CD4-positive, alpha-beta T cell treated with Interleukin-2 at 100 ng/mL for 4 hours (primary cell): Measurements from ENCODE around the gene XPO4.
"Not testable (repeated sequence)": the region's sequence is repeated elsewhere in the genome, so short reads cannot be mapped to it uniquely, and the experiment has no call there.

ENCODE experiments used
- DNase-seq: peaks from one replicate; pipeline ENCODE4 v3.0.0-alpha.2; 2020; ENCODE audit warnings: low spot score

The XPO4 gene

DNA sequence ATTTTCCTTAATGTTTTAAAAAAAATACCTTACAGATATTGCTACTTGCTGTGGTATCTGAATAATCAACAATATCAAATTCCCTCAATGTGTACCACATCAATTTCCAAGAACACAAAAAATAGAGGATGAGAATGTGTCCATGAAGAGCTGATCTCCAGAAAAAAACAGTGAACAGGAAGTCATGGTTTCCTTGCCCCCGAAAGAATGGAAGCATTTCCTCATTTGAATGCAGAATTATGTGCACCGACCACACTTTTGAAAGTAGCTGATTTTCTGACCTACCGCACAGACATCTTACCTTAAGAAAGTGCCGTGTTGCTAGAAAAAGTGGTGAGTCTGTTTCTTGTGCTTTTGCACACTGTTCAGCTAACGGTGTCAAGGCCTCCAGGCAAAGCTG, 115.4 kb downstream of the XPO4 start:
- DNase-seq, result no peak

DNA sequence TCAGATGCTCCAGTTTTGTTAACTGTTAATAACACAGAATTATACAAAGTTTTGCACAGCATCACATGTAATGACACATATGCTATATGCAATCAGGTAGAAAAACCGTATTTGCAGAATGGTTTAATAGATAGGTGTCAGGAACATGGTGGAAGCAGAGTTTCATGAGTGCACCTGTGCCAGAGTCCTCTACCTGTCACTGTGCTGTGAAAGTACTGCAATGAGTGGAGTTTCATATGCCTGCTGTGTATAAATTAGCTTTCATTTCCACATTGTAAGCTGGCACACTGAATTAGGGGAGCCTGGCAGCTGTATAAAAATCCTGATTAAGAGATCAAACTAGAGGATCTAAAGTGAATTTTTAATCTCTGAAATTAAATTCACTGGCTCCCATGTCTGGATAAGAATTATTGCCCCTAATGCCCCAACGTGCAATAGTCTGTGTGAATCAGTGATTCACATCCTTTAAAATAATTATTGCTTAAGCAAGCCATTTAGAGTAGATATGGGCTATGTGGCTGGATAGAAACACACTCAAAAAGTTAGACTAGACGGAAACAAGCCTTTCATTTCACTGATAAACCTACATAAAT, 120.3 kb downstream of the XPO4 start:
- no peak for DNase-seq

DNA sequence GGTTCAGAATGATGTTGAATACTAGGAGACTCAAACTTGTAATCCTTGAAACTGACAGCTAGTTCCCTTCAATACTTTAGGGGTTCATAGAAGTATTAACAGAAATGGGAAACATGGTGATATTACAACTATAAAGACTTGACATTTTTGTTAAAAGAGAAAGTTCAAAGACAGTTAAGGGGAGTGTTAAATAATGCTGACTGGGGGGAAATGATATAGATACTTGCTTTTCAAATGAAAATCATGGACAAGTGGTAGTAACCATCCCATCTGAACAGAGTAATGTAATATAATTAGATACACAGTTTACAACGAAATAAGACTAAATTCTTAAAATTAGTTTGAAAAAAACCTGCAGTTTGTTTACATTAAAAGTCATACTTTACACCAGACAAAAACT, 122.2 kb downstream of the XPO4 start:
- DNase-seq, result no peak

DNA sequence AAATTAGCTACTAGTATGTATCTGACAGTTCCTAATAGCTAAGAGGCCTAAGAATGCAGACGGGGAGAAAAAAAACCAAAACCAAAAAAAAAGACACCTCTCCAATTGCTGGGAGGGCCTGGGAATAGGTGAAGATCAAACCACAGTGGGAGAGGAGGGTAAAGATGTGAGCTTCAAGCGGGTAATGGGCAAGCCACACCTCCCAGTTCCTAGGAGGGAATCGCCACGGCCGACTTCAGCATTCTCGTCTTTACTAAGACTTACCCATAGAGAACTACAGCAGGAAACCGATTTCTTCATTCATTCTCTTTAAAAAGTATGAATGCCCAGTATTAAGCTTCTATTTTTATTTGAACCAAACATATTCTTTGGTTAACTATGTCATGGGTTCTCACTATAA, 123.1 kb downstream of the XPO4 start:
- no peak for DNase-seq

DNA sequence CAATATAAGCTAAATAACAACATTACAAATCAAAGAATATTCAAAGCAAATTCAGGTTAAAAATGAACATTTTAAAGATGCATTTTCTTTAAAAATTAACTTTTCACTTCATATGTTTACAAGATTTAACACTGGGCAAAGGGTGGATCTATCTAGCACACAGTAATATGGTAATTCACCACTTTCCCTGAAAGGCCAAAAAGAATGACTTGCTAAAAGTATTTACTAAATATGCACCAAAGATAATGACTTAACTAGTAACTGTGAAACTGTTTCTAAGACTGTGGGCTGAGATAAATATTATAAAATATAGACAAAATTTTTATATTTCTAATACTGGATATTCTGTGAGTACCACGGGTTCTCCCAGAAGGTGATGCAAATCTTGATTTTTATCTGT, 124.2 kb downstream of the XPO4 start:
- no peak for DNase-seq

GRCh38 chr13:20776751-20777150, 125.8 kb downstream of the XPO4 start:
- no peak for DNase-seq

- DNase-seq, result no peak
Measured at GRCh38 chr13:20775961-20776360, 126.6 kb downstream of the XPO4 start.

GRCh38 chr13:20774746-20775145, 127.8 kb downstream of the XPO4 start:
- no peak for DNase-seq

DNA sequence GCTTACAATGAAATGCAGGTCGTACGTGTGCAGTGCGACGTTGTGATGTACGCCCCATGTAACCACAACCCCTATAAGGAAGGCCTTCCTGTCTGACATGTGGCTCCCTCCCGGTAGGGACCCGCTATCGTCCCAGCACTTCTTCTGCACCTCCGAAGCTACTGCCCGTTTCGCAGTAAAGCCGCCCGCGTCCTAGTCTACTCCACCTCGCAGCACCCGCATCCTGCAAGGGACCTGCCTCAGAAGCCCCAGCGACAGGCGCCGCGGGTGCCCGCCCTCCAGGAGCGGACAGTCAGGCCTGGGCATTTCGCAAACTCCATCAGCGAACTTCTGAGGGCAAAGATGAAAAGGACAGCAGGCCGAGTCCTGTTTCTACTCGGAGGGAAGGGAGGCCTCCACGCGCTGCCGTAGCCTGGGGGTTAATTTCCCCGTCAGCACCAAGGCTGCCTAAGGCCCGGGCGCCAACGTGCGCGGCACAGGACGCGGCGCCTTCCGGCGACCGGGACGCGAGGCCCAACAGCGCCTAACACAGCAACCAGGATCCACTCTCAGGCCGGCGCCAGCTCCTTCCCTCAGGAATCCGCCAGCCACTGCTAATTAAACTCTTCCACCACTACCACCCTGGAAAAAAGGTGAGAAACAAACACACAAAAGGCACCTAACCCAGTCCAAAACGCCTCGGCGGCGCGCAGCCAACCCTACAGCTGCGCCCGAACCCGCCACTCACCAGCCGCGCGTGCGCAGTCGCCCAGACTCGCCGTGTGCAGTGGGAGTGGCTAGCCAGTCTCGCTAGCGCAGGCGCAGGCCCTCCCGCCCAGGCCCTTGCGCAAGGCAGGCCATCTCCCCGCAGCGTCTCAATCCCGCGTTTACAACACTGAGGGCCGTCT, 129.1 kb downstream of the XPO4 start, which contains the start of gene EEF1AKMT1:
Gene EEF1AKMT1 (minus strand): TSS at position 768 of the 887 bp plus-strand sequence. CDS start 16,363 bp downstream, outside the sequence.
- peak; percentile 94 for DNase-seq

- DNase-seq, result no peak
Measured at GRCh38 chr13:20772401-20773131, 130.0 kb downstream of the XPO4 start.

GRCh38 chr13:20769834-20770233, 132.7 kb downstream of the XPO4 start:
- no peak for DNase-seq

- DNase-seq, result no peak
Measured at GRCh38 chr13:20769091-20769490, 133.5 kb downstream of the XPO4 start.

DNA sequence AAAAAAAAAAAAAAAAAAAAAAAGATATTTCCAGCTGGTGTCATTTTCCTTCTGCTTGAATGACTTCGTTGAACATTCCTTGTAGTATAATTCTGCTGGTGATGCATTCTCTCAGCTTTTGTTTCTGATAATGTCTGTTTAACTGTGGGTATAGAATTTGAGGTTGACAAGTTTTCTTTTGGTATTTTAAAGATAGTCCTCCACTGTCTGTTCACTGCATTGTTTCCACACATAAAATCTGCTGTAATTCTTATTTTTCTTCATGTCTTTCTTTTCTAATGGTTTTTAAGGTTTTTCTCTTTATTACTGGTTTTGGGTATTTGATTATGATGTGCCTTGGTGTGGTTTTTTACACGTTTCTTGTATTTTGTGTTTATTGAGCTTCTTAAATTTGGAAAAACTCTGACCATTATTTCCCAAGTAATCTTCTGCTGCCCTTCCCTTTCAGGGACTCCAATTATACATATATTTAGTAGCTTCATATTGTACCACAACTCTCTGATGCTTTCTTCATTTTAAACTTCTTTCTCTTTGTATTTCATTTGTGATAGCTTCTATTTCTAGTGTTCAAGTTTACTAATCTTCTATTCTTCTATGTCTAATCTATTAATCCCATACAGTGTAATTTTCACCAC, 135.1 kb downstream of the XPO4 start:
- DNase-seq, result no peak

GRCh38 chr13:20760872-20761271, 141.7 kb downstream of the XPO4 start:
- no peak for DNase-seq

DNA sequence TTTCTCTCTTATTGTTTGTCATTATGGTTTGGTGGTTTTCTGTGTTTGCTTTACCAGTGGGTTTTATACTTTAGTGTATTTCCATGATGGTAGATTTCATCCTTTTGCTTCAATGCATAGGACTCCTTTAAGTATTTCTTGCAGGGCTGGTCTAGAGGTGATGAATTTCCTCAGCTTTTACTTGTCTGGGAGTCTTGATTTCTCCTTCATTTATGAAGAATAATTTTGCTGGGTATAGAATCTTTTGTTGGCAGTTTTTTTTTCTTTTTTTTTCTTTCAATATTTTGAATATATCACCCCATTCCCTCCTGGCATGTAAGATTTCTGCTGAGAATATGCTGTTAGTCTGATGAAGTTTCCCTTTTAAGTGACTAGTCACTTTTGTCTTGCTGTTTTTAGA, 148.5 kb downstream of the XPO4 start:
- no peak for DNase-seq

GRCh38 chr13:20749377-20749776, 153.2 kb downstream of the XPO4 start:
- DNase-seq, result no peak

GRCh38 chr13:20743830-20744404, 158.6 kb downstream of the XPO4 start:
- DNase-seq, result not testable (repeated sequence)

DNA sequence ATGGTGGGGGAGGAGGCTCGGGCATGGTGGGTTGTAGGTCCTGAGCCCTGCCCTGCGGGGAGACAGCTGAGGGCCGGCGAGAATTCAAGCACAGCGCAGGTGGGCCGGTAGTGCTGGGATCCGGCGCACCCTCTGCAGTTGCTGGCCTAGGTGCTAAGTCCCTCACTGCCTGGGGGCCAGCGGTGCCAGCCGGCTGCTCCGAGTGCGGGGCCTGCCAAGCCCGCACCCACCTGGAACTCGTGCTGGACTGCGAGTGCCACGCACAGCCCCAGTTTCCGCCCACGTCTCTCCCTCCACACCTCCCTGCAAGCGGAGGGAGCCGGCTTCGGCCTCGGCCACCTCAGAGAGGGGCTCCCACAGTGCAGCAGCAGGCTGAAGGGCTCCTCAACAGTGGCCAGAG, 162.5 kb downstream of the XPO4 start:
- no peak for DNase-seq

- no peak for DNase-seq
Measured at GRCh38 chr13:20738616-20739015, 163.9 kb downstream of the XPO4 start.

DNA sequence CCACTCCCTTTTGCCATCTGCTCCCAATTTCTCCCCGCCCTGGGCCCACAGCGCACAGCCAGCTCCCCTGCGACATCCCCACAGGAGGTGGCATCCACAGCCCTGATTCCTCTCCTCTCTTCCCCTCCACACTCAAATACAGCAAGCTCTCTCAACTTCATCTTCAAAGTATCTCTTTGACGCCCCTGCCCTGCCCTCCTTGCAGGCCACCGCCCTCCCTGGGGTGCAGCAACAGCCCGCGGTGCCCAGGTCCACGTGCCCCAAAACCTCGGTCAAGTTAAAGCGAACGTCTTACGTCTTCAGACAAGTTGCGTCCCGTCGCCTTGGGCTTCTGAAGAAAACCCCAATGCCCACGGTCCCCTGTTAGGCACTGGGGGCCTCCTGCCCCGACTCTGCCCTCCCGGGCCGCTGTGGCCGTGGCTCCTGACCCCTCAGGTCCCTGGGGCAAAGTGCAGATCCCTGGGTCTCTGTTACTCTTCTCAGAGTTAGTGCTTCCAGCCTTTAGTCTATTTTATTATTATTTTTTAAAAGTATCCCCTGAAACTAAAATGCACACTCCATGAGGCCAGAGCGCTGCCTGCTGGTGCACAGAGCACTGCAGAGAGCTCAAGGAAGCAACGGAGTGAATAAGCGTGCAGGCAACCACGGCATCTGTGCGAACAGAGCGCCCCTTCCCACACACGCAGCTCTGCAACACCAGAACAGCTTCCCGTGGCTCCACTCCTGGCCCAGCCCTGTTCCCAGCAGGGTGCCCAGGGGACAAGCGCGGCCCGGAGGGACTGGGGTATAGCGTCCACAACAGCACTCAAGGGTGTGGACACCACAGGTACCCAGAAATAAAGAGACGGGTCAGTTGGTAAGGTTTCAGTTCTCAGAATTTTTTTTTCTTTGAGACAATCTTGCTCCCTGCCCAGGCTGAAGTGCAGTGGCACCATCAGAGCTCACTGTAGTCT, 172.6 kb downstream of the XPO4 start:
- DNase-seq, result no peak
